T-helper 1 cell treated with Interleukin-12 subunit alpha and Interleukin-12 subunit beta and Interleukin-4 antibody, amounts not matched to agents 30 μg/mL and 1 μg/mL, for 36 hours (primary cell): ENCODE results near the gene LRIF1.
"Not testable (repeated sequence)": the region's sequence is repeated elsewhere in the genome, so short reads cannot be mapped to it uniquely, and the experiment has no call there.

Source experiments
- H3K27ac Mint-ChIP-seq: one replicate; pipeline ENCODE4 v1.8.0; 2021; ENCODE audit warnings: mild to moderate bottlenecking, mixed read lengths
- H3K27me3 Mint-ChIP-seq: one replicate; pipeline ENCODE4 v1.8.0; 2021; ENCODE audit warnings: low read depth, mixed read lengths
- H3K36me3 Mint-ChIP-seq: one replicate; pipeline ENCODE4 v1.8.0; 2021; ENCODE audit warnings: low read depth, mixed read lengths
- H3K4me1 Mint-ChIP-seq: one replicate; pipeline ENCODE4 v1.8.0; 2021; ENCODE audit warnings: low read depth, mixed read lengths
- H3K4me3 Mint-ChIP-seq: one replicate; pipeline ENCODE4 v1.8.0; 2021; ENCODE audit warnings: mild to moderate bottlenecking, moderate library complexity, mixed read lengths
- H3K9me3 Mint-ChIP-seq: one replicate; pipeline ENCODE4 v1.8.0; 2021; ENCODE audit warnings: mixed read lengths

The LRIF1 gene

GRCh38 chr1:110963691-110964454 lies at the start of gene LRIF1:
TSS of gene LRIF1 (minus strand) at chr1:110963922. CDS start at chr1:110963688, 234 bp downstream.
- Mint-ChIP-seq H3K4me1 (peaks cover 27% of the 10 kb centered on the region), H3K4me3 (peak within 1 kb of the TSS; percentile 95), H3K27ac (peak within 1 kb of the TSS; percentile 97), H3K9me3 (peaks cover 55% of the 10 kb centered on the region), H3K27me3 (peaks cover 12% of the 10 kb centered on the region), H3K36me3 (peaks cover 44% of the 10 kb centered on the region)

DNA sequence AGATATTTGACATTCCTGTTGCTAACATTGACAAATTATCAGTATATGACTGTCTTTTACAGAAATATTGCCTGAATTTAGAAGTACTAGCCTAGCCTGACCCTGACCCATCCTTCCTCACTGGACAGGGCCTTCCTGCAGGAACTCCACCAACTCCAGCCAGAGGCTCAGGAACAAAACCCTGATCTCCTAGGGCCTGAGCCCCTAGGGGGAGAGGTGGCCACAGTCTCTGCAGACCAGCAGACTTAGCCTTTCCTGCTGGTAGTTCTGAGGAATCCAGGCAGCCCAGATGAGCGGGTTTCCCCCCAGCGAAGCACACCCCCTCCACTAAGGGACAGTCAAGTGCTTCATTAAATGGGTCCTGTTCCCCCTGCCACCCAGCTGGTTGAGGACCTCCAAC lies 44.3 kb upstream of the LRIF1 start:
- no peaks in the 10 kb centered on the region for H3K4me1 Mint-ChIP-seq
- H3K27me3 Mint-ChIP-seq = peaks cover 17% of the 10 kb centered on the region
- H3K9me3 Mint-ChIP-seq = peaks cover 23% of the 10 kb centered on the region
- no peak overlapping the region for H3K4me3 Mint-ChIP-seq
- H3K36me3 Mint-ChIP-seq = peaks cover 1% of the 10 kb centered on the region
- H3K27ac Mint-ChIP-seq = no peak overlapping the region

- Mint-ChIP-seq H3K9me3 (peaks cover 24% of the 10 kb centered on the region), H3K4me3 (no peak overlapping the region), H3K4me1 (no peaks in the 10 kb centered on the region), H3K27ac (no peak overlapping the region), H3K36me3 (peaks cover 1% of the 10 kb centered on the region), H3K27me3 (peaks cover 17% of the 10 kb centered on the region)
Observed at GRCh38 chr1:111006556-111006955, 42.8 kb upstream of the LRIF1 start.

- H3K4me1 Mint-ChIP-seq, H3K27ac Mint-ChIP-seq, H3K4me3 Mint-ChIP-seq, H3K36me3 Mint-ChIP-seq: not testable (repeated sequence)
- Mint-ChIP-seq H3K27me3 (peaks cover 58% of the 10 kb centered on the region), H3K9me3 (peaks cover 11% of the 10 kb centered on the region)
Observed at GRCh38 chr1:110999607-111000006, 35.9 kb upstream of the LRIF1 start.

DNA sequence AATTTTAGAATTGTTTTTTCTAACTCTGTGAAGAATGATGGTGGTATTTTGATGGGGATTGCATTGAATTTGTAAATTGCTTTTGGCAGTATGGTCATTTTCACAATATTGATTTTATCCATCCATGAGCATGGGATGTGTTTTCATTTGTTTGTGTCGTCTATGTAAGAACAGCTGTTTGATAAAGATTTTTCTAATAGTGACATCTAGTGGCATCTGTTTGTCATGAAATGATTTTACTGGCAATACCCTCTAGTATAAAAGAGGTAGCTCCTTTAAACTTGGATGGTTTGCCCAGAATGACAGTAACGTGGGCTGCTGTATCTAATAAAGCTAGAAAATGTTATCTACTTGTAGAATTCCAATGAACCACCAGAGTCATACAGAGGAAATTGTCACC lies 28.6 kb upstream of the LRIF1 start:
- peaks cover 62% of the 10 kb centered on the region for H3K27me3 Mint-ChIP-seq
- not testable (repeated sequence) for H3K9me3 Mint-ChIP-seq, H3K36me3 Mint-ChIP-seq, H3K27ac Mint-ChIP-seq, H3K4me1 Mint-ChIP-seq, H3K4me3 Mint-ChIP-seq

- not testable (repeated sequence) for H3K4me1 Mint-ChIP-seq, H3K4me3 Mint-ChIP-seq, H3K36me3 Mint-ChIP-seq, H3K9me3 Mint-ChIP-seq, H3K27ac Mint-ChIP-seq
- H3K27me3 Mint-ChIP-seq = peaks cover 53% of the 10 kb centered on the region
Observed at GRCh38 chr1:110991295-110991694, 27.6 kb upstream of the LRIF1 start.

- Mint-ChIP-seq H3K27me3 (peaks cover 45% of the 10 kb centered on the region), H3K27ac (no peak overlapping the region), H3K4me3 (no peak overlapping the region), H3K36me3 (no peaks in the 10 kb centered on the region), H3K4me1 (peaks cover 1% of the 10 kb centered on the region), H3K9me3 (no peaks in the 10 kb centered on the region)
Observed at GRCh38 chr1:110990541-110990940, 26.8 kb upstream of the LRIF1 start.

DNA sequence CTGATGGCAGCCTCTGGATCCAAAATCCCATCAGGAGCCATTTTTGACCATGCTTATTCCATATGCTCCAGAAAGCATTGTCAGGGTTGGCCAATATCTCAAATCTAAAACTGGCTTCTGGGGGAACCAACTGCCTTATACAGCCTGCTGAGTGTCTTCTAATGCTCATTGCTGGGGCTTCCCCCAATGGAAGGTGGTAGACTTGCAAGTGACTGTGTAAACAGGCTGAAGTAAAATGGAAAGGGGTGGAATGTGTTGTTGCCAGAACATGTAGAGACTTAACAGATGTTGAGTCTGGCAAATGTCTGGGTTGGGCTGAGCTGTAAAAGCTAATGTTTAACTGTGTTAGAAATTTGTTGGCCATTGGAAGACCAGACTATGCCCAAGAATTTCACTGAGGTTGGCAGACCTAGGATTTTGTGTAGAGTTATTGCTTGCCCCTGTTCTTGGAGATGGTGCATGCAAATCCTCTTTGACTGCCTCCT lies 22.7 kb upstream of the LRIF1 start:
- no peak overlapping the region for H3K4me3 Mint-ChIP-seq
- H3K9me3 Mint-ChIP-seq = peaks cover 9% of the 10 kb centered on the region
- H3K36me3 Mint-ChIP-seq = no peaks in the 10 kb centered on the region
- H3K27me3 Mint-ChIP-seq = peaks cover 11% of the 10 kb centered on the region
- H3K27ac Mint-ChIP-seq = no peak overlapping the region
- peaks cover 9% of the 10 kb centered on the region for H3K4me1 Mint-ChIP-seq

DNA sequence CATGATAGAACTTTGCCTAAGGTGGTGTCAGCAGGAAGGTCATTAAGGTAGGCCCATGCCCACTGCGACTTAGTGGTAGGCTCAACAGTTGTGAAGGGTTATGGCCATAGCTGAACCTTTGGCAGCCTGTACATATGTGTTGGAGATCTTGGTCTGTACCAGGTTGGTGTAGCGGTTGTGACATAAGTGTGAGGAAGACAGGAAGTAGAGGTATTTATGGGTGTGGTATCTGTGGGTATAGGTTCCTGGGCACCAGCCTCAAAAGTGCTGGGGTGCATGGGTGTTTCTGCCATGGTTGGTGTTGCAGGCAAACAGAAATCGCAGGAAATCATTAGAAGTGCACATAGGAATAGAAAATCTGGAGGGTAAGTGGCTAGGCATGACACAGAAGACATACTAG lies 18.6 kb upstream of the LRIF1 start:
- Mint-ChIP-seq H3K27me3 (peaks cover 17% of the 10 kb centered on the region), H3K4me3 (no peak overlapping the region), H3K4me1 (peaks cover 9% of the 10 kb centered on the region), H3K9me3 (peaks cover 13% of the 10 kb centered on the region), H3K36me3 (no peaks in the 10 kb centered on the region), H3K27ac (no peak overlapping the region)

GRCh38 chr1:110979154-110979553 lies 15.4 kb upstream of the LRIF1 start:
- Mint-ChIP-seq H3K4me3 (no peak overlapping the region), H3K9me3 (peaks cover 21% of the 10 kb centered on the region), H3K27ac (no peak overlapping the region), H3K27me3 (peaks cover 23% of the 10 kb centered on the region), H3K4me1 (peaks cover 9% of the 10 kb centered on the region), H3K36me3 (no peaks in the 10 kb centered on the region)

DNA sequence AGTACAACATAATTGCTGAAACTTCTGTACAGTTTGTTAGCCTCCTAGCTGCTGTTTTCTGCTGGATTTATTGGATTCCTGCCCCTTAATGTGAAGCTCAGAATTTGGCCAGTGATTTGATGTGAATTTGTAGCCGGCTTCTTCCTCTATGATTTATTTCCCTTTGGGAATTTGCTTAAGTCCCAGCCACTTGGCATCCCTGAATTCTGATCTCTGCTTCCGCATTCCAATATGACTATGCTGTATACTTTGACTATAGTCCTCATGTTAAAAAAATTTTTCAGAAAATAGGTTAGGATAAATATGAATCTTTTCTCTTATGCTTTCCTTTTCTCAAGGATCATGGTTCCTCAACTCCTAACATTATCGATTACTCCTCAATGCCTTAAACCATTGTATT lies 12.4 kb upstream of the LRIF1 start:
- no peak overlapping the region for H3K4me3 Mint-ChIP-seq
- H3K9me3 Mint-ChIP-seq = peaks cover 17% of the 10 kb centered on the region
- H3K27me3 Mint-ChIP-seq = peaks cover 47% of the 10 kb centered on the region
- H3K4me1 Mint-ChIP-seq = no peaks in the 10 kb centered on the region
- no peaks in the 10 kb centered on the region for H3K36me3 Mint-ChIP-seq
- no peak overlapping the region for H3K27ac Mint-ChIP-seq

- H3K27me3 Mint-ChIP-seq = peaks cover 46% of the 10 kb centered on the region
Observed at GRCh38 chr1:110975265-110975664, 11.5 kb upstream of the LRIF1 start.

GRCh38 chr1:110967256-110967655 lies 3.5 kb upstream of the LRIF1 start:
- H3K4me3 Mint-ChIP-seq = no peak overlapping the region
- H3K9me3 Mint-ChIP-seq = peaks cover 43% of the 10 kb centered on the region
- peaks cover 11% of the 10 kb centered on the region for H3K4me1 Mint-ChIP-seq
- peaks cover 21% of the 10 kb centered on the region for H3K36me3 Mint-ChIP-seq
- H3K27ac Mint-ChIP-seq = no peak overlapping the region
- H3K27me3 Mint-ChIP-seq = peaks cover 36% of the 10 kb centered on the region

More at GRCh38 chr1:110975265-110975664, 11.5 kb upstream of the LRIF1 start:
- H3K4me1 Mint-ChIP-seq = no peaks in the 10 kb centered on the region
- no peak overlapping the region for H3K4me3 Mint-ChIP-seq
- no peak overlapping the region for H3K27ac Mint-ChIP-seq
- no peaks in the 10 kb centered on the region for H3K36me3 Mint-ChIP-seq
- H3K9me3 Mint-ChIP-seq = peaks cover 13% of the 10 kb centered on the region

DNA sequence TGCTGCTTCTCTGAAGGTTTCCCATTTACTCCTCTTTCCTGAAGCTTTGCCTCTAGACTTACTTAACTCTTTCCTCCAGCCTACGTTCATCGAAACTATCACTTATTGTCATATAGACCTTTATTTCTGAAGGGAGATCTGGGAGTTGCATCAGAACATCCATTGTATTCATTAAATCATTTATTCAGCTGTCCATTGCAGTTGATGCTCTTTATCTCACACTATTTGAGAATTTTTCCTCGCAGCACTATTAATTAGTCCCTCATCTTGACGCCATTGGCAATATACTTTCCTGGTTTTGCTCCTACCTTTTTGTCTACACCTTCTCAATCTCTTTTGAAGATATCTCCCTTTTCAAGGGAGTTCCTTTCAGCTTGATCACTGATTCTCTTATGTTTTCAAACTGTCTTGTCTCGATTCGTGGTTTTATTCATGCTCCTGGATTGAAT lies 757 bp upstream of the LRIF1 start:
- Mint-ChIP-seq H3K9me3 (peaks cover 55% of the 10 kb centered on the region), H3K4me3 (peak overlapping the region; percentile 95), H3K4me1 (peaks cover 27% of the 10 kb centered on the region), H3K36me3 (peaks cover 41% of the 10 kb centered on the region), H3K27ac (peak overlapping the region; percentile 97), H3K27me3 (peaks cover 16% of the 10 kb centered on the region)

GRCh38 chr1:110962892-110963690 lies 631 bp downstream of the LRIF1 start:
- Mint-ChIP-seq H3K9me3 (peaks cover 51% of the 10 kb centered on the region), H3K4me1 (peaks cover 27% of the 10 kb centered on the region)

More at GRCh38 chr1:110962892-110963690, 631 bp downstream of the LRIF1 start:
- Mint-ChIP-seq H3K4me3 (peak overlapping the region; percentile 95), H3K27me3 (peaks cover 5% of the 10 kb centered on the region), H3K27ac (peak overlapping the region; percentile 97), H3K36me3 (peaks cover 44% of the 10 kb centered on the region)
